K562 (cell line): Measurements from ENCODE around the gene CFAP90. TPM values are rescaled to one million over a fixed set of nuclear protein-coding genes. Genes with fewer than 3 reads are reported as not detected.

Source experiments
- ATAC-seq: fragments of 200-7000 bp; cut with Tn5 transposase; 3 replicates; pipeline ENCODE4 v1.9.1; 2020; ENCODE audit warnings: moderate library complexity
- BruUV-seq: library from RNA; stranded (reverse); fragments of 400-500 nt; replicated peaks from 2 replicates; lab custom pipeline; 2021; lab: Mats Ljungman, UMichigan
- CTCF ChIA-PET: fragments of 300-600 bp; formaldehyde crosslinking; extraction: SDS; loops from one replicate; lab custom pipeline; 2021; ENCODE audit warnings: low intra/inter-chr PET ratio; lab: Yijun Ruan, JAX
- POLR2A ChIA-PET: fragments of 300-600, 350-650 bp; sonication (Branson Sonifier 250); formaldehyde crosslinking; extraction: SDS; loops from one replicate; lab custom pipeline; 2021; ENCODE audit warnings: antibody characterized with exemption, inconsistent platforms; lab: Yijun Ruan, JAX
- DNase-seq, 4 experiments: peaks; one replicate each; pipeline versions ENCODE4 v3.0.0 to v3.0.0-alpha.2; 2011 to 2018; ENCODE audit warnings: low spot score in 3 of 4, mixed read lengths in 3 of 4; ENCODE audit errors: extremely low read depth in 1 of 4
- FAIRE-seq: peaks from 2 replicates; lab custom pipeline; 2011; peaks lifted over from hg19 to GRCh38; lab: Jason Lieb, UNC
- H2AFZ ChIP-seq: 2 replicates; pipeline ENCODE4 v1.6.0; 2011; ENCODE audit warnings: low read depth, low read length, control low read depth, inconsistent platforms
- H3K27ac ChIP-seq: fragments of 200-600 bp; 3 replicates; pipeline ENCODE4 v1.8.0; 2011; ENCODE audit warnings: low read depth, mild to moderate bottlenecking, control low read depth, inconsistent platforms, low read length, moderate library complexity, mixed read lengths; ENCODE audit errors: extremely low read depth
- H3K27me3 ChIP-seq, 2 experiments: fragments of 300-600 bp in 1 of 2; 2 replicates in 1 of 2; 3 replicates in 1 of 2; pipeline versions ENCODE4 v1.6.0 to v1.8.0; 2011; ENCODE audit warnings: inconsistent platforms in 2 of 2, low read length in 2 of 2, mild to moderate bottlenecking in 1 of 2, mixed read lengths in 1 of 2, moderate library complexity in 1 of 2; ENCODE audit not compliant: control insufficient read depth in 2 of 2, insufficient read depth in 2 of 2
- H3K36me3 ChIP-seq: fragments of 300-600 bp; 3 replicates; pipeline ENCODE4 v1.8.0; 2011; ENCODE audit warnings: mild to moderate bottlenecking, low read length, inconsistent platforms; ENCODE audit not compliant: control insufficient read depth, insufficient read depth
- H3K4me1 ChIP-seq, 2 experiments: fragments of 200-600 bp in 1 of 2; replicated peaks in 1 of 2; 2 replicates in 1 of 2; 3 replicates in 1 of 2; pipeline versions ENCODE4 v1.5.1 to v1.8.0; 2011; ENCODE audit warnings: inconsistent platforms in 2 of 2, low read length in 2 of 2, mild to moderate bottlenecking in 1 of 2, mixed read lengths in 1 of 2, moderate library complexity in 1 of 2; ENCODE audit not compliant: control insufficient read depth in 2 of 2, insufficient read depth in 2 of 2
- H3K4me2 ChIP-seq: 2 replicates; pipeline ENCODE4 v1.6.1; 2011; ENCODE audit warnings: low read length, control low read depth, inconsistent platforms, mixed read lengths; ENCODE audit not compliant: insufficient read depth
- H3K4me3 ChIP-seq: fragments of 200-600 bp; sonication (generic), shearing (Covaris generic); 2 replicates; pipeline ENCODE4 v1.5.1; 2016; ENCODE audit warnings: control low read depth, inconsistent platforms
- H3K79me2 ChIP-seq: fragments of 200-600 bp; 3 replicates; pipeline ENCODE4 v1.8.0; 2011; ENCODE audit warnings: low read length, inconsistent platforms; ENCODE audit not compliant: control insufficient read depth, insufficient read depth
- H3K9ac ChIP-seq, 2 experiments: 2 replicates each; pipeline versions ENCODE4 v1.6.0 to v1.6.1; 2011; ENCODE audit warnings: low read depth in 2 of 2, low read length in 2 of 2, control low read depth in 1 of 2, inconsistent platforms in 1 of 2, mild to moderate bottlenecking in 1 of 2, mixed read lengths in 1 of 2; ENCODE audit not compliant: insufficient read depth in 1 of 2
- H3K9me1 ChIP-seq: one replicate; pipeline ENCODE4 v1.6.0; 2011; ENCODE audit warnings: inconsistent platforms, mild to moderate bottlenecking, low read length, moderate library complexity; ENCODE audit not compliant: control insufficient read depth, insufficient read depth
- H3K9me3 ChIP-seq: replicated peaks from 2 replicates; pipeline ENCODE4 v1.5.1; 2011; ENCODE audit warnings: low read depth, low read length, inconsistent platforms; ENCODE audit not compliant: control insufficient read depth, insufficient read depth
- H4K20me1 ChIP-seq: replicated peaks from 2 replicates; pipeline ENCODE4 v1.6.1; 2011; ENCODE audit warnings: low read length, inconsistent platforms, mixed read lengths; ENCODE audit not compliant: control insufficient read depth, insufficient read depth
- FOS ChIP-seq: IDR thresholded peaks from 3 replicates; pipeline ENCODE4 v1.6.1; 2011; ENCODE audit not compliant: insufficient read length; ENCODE audit errors: extremely low read depth
- MLLT1 ChIP-seq, 2 experiments: fragments of 450-650 bp; IDR thresholded peaks; 2 replicates each; pipeline ENCODE4 v1.6.1; 2016
- TARDBP ChIP-seq: fragments of 450-650 bp; IDR thresholded peaks from 2 replicates; pipeline ENCODE4 v1.6.1; 2016
- TSC22D4 ChIP-seq: fragments of 450-650 bp; IDR thresholded peaks from 2 replicates; pipeline ENCODE4 v1.6.1; 2016; ENCODE audit warnings: missing genetic modification characterization, missing biosample characterization, control low read depth
- VEZF1 ChIP-seq: fragments of 200-800 bp; sonication (Bioruptor generic); IDR thresholded peaks from 2 replicates; pipeline ENCODE4 v1.6.1; 2017; ENCODE audit warnings: missing genetic modification characterization, missing compliant biosample characterization
- WGBS: fragments of 100-300 bp; shearing (Covaris generic); methylation state at CpG from one replicate; pipeline ENCODE4 v1.1.6; 2016; ENCODE audit warnings: low coverage, mixed read lengths; ENCODE audit not compliant: insufficient coverage; ENCODE audit errors: missing lambda C conversion rate; 5-methylcytosine and 5-hydroxymethylcytosine counted together
- in situ Hi-C: fragments of 300-500 bp; cut with MboI; formaldehyde crosslinking; loops from 4 replicates; pipeline ENCODE4 v1.15.0; 2018; ENCODE audit warnings: inconsistent platforms, mixed read lengths
- intact Hi-C: fragments of 100-400 bp; cut with micrococcal nuclease; formaldehyde crosslinking; loops from 2 replicates; pipeline ENCODE4 v1.14.2; 2022
- polyA plus RNA-seq, 8 experiments: library from polyadenylated mRNA; depleted of rRNA in 4 of 8; stranded (reverse) in 5 of 8; unstranded in 3 of 8; fragments of >200 nt; fragmentation: Nextera tagmentation in 2 of 8; fragmentation: Illumina TruSeq in 1 of 8; extraction: Ambion mirVana in 2 of 8; extraction: Trizol in 1 of 8; gene quantifications; 2 replicates each; pipeline versions ENCODE4 v1.2.1 to v1.2.3, GENCODE V29; 2011 to 2014; ENCODE audit warnings: inconsistent platforms in 1 of 8, missing spikeins in 1 of 8
- total RNA-seq, 7 experiments: library from RNA; depleted of rRNA in 6 of 7; stranded (reverse); fragments of >200 nt in 6 of 7; fragmentation: Illumina TruSeq in 2 of 7; extraction: Trizol in 2 of 7; gene quantifications; 2 replicates each; pipeline versions ENCODE4 v1.2.1 to v1.2.3, GENCODE V29; 2011 to 2021; ENCODE audit warnings: low replicate concordance in 1 of 7
- TF ChIP-seq, protein P1 (sequence below): fragments of 450-650 bp; IDR thresholded peaks from 2 replicates; pipeline ENCODE4 v1.6.1; 2016

Gene CFAP90
- total and polyA plus RNA-seq, 9 of the 15 experiments (the other 6 are each of a cell fraction or from before 2014, with no cell fraction given), result not detected

DNA sequence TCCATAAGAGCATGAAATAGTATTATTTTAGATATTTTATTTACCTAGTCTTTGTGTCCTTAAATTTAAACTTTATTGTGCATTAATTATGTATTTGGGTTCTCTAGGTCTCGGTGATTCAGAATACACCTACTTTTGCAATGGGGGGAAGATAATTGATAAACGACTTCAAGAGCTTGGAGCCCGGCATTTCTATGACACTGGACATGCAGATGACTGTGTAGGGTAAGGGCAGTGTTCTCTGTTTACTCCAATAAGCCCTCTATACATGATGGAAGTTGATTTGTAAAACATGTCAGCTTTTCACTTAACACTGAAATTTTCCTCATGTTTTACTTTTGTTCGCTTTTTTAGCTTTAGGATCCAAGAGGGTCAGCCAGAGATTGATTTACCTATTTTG is 24.2 kb upstream of the CFAP90 start:
- Histone ChIP-seq H3K27ac (no peak overlapping the region), H2AFZ (no peak overlapping the region), H3K9me1 (peaks cover 3% of the 10 kb centered on the region), H3K9me3 (no peaks in the 10 kb centered on the region), H3K4me3 (no peak overlapping the region), H3K4me2 (no peak overlapping the region)
- FAIRE-seq (no peak), DNase-seq (no peak)
- WGBS, result 100% methylated on average over 4 of the region's 4 CpGs
- BruUV-seq, result no TSS peak
- TF ChIP-seq, protein P1, sequence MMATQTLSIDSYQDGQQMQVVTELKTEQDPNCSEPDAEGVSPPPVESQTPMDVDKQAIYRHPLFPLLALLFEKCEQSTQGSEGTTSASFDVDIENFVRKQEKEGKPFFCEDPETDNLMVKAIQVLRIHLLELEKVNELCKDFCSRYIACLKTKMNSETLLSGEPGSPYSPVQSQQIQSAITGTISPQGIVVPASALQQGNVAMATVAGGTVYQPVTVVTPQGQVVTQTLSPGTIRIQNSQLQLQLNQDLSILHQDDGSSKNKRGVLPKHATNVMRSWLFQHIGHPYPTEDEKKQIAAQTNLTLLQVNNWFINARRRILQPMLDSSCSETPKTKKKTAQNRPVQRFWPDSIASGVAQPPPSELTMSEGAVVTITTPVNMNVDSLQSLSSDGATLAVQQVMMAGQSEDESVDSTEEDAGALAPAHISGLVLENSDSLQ, result no peak
- TF ChIP-seq VEZF1 (CRISPR knock-in tag), result no peak
- TF ChIP-seq TARDBP, result no peak
- no peak for TF ChIP-seq FOS
- no peak for TF ChIP-seq TSC22D4
- no peak for TF ChIP-seq MLLT1 (IDR thresholded peaks at IDR 0.05)
- TF ChIP-seq, all 486 proteins: peak for 0
- no peak for ATAC-seq
- peaks cover 0 to 3% of the 10 kb centered on the region in 2 experiments; a peak in 2 of 5 replicates for H3K4me1 ChIP-seq
- POLR2A ChIA-PET, result no interaction called here
- intact Hi-C loops (no loop called here), in situ Hi-C loops (no loop called here)
- no peaks in the 10 kb centered on the region for H3K27me3 ChIP-seq
- no peak overlapping the region for H3K9ac ChIP-seq
- CTCF ChIA-PET, result no interaction called here
- peaks cover 71% of the 10 kb centered on the region for H3K79me2 ChIP-seq
- H4K20me1 ChIP-seq, result peaks cover 16% of the 10 kb centered on the region
- peaks cover 98% of the 10 kb centered on the region for H3K36me3 ChIP-seq
